K562 (cell line): Measurements from ENCODE around the gene CLCN1. TPM values are rescaled to one million over a fixed set of nuclear protein-coding genes. Genes with fewer than 3 reads are reported as not detected.

Experiments used
- CBX3 ChIP-seq, 2 experiments: IDR thresholded peaks; 1 replicate in 1 of 2; 2 replicates in 1 of 2; pipeline ENCODE4 v1.6.1; 2012; ENCODE audit warnings: inconsistent platforms in 2 of 2, low read length in 2 of 2, borderline replicate concordance in 1 of 2, control low read depth in 1 of 2
- ETV1 ChIP-seq: fragments of 450-650 bp; conservative IDR thresholded peaks from 2 replicates; pipeline ENCODE4 v1.6.1; 2016; ENCODE audit warnings: missing genetic modification characterization, control low read depth, low read depth, missing compliant biosample characterization
- GATAD2B ChIP-seq: fragments of 450-650 bp; IDR thresholded peaks from 2 replicates; pipeline ENCODE4 v1.6.1; 2017; ENCODE audit warnings: mild to moderate bottlenecking, borderline replicate concordance
- KHSRP ChIP-seq: fragments of 450-650 bp; IDR thresholded peaks from 2 replicates; pipeline ENCODE4 v1.6.1; 2017
- POLR2H ChIP-seq: IDR thresholded peaks from 2 replicates; pipeline ENCODE4 v1.6.1; 2016; ENCODE audit warnings: missing genetic modification characterization, low read depth, mild to moderate bottlenecking, control low read depth, missing compliant biosample characterization, moderate library complexity
- RBBP5 ChIP-seq: fragments of 200-600 bp; sonication (generic); IDR thresholded peaks from 2 replicates; pipeline ENCODE4 v1.6.1; 2012; ENCODE audit warnings: borderline replicate concordance, mild to moderate bottlenecking, low read length, control low read depth, inconsistent platforms; ENCODE audit not compliant: insufficient read depth, poor library complexity, severe bottlenecking
- polyA plus RNA-seq, 8 experiments: library from polyadenylated mRNA; depleted of rRNA in 4 of 8; stranded (reverse) in 5 of 8; unstranded in 3 of 8; fragments of >200 nt; fragmentation: Nextera tagmentation in 2 of 8; fragmentation: Illumina TruSeq in 1 of 8; extraction: Ambion mirVana in 2 of 8; extraction: Trizol in 1 of 8; gene quantifications; 2 replicates each; pipeline versions ENCODE4 v1.2.1 to v1.2.3, GENCODE V29; 2011 to 2014; ENCODE audit warnings: inconsistent platforms in 1 of 8, missing spikeins in 1 of 8
- total RNA-seq, 7 experiments: library from RNA; depleted of rRNA in 6 of 7; stranded (reverse); fragments of >200 nt in 6 of 7; fragmentation: Illumina TruSeq in 2 of 7; extraction: Trizol in 2 of 7; gene quantifications; 2 replicates each; pipeline versions ENCODE4 v1.2.1 to v1.2.3, GENCODE V29; 2011 to 2021; ENCODE audit warnings: low replicate concordance in 1 of 7
- TF ChIP-seq, protein P1 (sequence below): fragments of 450-650 bp; IDR thresholded peaks from 2 replicates; pipeline ENCODE4 v1.6.1; 2016; ENCODE audit warnings: mild to moderate bottlenecking, moderate library complexity
- TF ChIP-seq, protein P2 (sequence below): fragments of 450-650 bp; formaldehyde crosslinking; IDR thresholded peaks from 2 replicates; pipeline ENCODE4 v1.4.0; 2022; ENCODE audit warnings: mild to moderate bottlenecking, moderate library complexity
- TF ChIP-seq, protein P3 (sequence below): IDR thresholded peaks from 2 replicates; pipeline ENCODE4 v1.6.1; 2014; ENCODE audit warnings: antibody characterized with exemption
- TF ChIP-seq, protein P4 (sequence below), 3 experiments: IDR thresholded peaks in 2 of 3; conservative IDR thresholded peaks in 1 of 3; 2 replicates each; pipeline ENCODE4 v1.5.1; 2011 to 2012; ENCODE audit warnings: low read length in 3 of 3, mild to moderate bottlenecking in 3 of 3, control low read depth in 2 of 3, improper control_type of control experiment in 1 of 3, inconsistent platforms in 1 of 3, low read depth in 1 of 3, mixed read lengths in 1 of 3, moderate library complexity in 1 of 3; ENCODE audit not compliant: insufficient read depth in 2 of 3

The CLCN1 gene
- total and polyA plus RNA-seq, 9 of the 15 experiments (the other 6 are each of a cell fraction or from before 2014, with no cell fraction given) = 0.01 to 0.11 (median 0.04) TPM; not detected in 4

DNA sequence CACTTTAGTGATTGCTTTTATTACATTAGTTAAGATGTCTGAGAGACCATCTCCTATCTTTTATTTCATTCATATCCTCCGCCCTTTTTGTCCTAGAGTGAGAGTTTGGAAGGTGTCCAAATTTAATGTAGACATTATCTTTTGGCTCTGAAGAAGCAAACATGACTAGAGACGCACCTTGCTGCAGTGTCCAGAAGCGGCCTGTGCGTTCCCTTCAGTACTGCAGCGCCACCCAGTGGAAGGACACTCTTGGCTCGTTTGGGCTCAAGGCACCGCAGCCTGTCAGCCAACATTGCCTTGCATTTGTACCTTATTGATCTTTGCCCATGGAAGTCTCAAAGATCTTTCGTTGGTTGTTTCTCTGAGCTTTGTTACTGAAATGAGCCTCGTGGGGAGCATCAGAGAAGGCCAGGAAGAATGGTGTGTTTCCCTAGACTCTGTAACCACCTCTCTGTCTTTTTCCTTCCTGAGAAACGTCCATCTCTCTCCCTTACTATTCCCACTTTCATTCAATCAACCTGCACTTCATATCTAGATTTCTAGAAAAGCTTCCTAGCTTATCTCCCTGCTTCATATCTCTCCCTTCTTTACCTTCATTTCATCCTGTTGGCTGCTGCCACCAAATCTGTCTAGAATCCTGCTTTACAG, 10.4 kb upstream of the CLCN1 start (continued):
- TF ChIP-seq, protein P1, sequence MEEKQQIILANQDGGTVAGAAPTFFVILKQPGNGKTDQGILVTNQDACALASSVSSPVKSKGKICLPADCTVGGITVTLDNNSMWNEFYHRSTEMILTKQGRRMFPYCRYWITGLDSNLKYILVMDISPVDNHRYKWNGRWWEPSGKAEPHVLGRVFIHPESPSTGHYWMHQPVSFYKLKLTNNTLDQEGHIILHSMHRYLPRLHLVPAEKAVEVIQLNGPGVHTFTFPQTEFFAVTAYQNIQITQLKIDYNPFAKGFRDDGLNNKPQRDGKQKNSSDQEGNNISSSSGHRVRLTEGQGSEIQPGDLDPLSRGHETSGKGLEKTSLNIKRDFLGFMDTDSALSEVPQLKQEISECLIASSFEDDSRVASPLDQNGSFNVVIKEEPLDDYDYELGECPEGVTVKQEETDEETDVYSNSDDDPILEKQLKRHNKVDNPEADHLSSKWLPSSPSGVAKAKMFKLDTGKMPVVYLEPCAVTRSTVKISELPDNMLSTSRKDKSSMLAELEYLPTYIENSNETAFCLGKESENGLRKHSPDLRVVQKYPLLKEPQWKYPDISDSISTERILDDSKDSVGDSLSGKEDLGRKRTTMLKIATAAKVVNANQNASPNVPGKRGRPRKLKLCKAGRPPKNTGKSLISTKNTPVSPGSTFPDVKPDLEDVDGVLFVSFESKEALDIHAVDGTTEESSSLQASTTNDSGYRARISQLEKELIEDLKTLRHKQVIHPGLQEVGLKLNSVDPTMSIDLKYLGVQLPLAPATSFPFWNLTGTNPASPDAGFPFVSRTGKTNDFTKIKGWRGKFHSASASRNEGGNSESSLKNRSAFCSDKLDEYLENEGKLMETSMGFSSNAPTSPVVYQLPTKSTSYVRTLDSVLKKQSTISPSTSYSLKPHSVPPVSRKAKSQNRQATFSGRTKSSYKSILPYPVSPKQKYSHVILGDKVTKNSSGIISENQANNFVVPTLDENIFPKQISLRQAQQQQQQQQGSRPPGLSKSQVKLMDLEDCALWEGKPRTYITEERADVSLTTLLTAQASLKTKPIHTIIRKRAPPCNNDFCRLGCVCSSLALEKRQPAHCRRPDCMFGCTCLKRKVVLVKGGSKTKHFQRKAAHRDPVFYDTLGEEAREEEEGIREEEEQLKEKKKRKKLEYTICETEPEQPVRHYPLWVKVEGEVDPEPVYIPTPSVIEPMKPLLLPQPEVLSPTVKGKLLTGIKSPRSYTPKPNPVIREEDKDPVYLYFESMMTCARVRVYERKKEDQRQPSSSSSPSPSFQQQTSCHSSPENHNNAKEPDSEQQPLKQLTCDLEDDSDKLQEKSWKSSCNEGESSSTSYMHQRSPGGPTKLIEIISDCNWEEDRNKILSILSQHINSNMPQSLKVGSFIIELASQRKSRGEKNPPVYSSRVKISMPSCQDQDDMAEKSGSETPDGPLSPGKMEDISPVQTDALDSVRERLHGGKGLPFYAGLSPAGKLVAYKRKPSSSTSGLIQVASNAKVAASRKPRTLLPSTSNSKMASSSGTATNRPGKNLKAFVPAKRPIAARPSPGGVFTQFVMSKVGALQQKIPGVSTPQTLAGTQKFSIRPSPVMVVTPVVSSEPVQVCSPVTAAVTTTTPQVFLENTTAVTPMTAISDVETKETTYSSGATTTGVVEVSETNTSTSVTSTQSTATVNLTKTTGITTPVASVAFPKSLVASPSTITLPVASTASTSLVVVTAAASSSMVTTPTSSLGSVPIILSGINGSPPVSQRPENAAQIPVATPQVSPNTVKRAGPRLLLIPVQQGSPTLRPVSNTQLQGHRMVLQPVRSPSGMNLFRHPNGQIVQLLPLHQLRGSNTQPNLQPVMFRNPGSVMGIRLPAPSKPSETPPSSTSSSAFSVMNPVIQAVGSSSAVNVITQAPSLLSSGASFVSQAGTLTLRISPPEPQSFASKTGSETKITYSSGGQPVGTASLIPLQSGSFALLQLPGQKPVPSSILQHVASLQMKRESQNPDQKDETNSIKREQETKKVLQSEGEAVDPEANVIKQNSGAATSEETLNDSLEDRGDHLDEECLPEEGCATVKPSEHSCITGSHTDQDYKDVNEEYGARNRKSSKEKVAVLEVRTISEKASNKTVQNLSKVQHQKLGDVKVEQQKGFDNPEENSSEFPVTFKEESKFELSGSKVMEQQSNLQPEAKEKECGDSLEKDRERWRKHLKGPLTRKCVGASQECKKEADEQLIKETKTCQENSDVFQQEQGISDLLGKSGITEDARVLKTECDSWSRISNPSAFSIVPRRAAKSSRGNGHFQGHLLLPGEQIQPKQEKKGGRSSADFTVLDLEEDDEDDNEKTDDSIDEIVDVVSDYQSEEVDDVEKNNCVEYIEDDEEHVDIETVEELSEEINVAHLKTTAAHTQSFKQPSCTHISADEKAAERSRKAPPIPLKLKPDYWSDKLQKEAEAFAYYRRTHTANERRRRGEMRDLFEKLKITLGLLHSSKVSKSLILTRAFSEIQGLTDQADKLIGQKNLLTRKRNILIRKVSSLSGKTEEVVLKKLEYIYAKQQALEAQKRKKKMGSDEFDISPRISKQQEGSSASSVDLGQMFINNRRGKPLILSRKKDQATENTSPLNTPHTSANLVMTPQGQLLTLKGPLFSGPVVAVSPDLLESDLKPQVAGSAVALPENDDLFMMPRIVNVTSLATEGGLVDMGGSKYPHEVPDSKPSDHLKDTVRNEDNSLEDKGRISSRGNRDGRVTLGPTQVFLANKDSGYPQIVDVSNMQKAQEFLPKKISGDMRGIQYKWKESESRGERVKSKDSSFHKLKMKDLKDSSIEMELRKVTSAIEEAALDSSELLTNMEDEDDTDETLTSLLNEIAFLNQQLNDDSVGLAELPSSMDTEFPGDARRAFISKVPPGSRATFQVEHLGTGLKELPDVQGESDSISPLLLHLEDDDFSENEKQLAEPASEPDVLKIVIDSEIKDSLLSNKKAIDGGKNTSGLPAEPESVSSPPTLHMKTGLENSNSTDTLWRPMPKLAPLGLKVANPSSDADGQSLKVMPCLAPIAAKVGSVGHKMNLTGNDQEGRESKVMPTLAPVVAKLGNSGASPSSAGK = no peak
- TF ChIP-seq POLR2H (tag) = no peak
- TF ChIP-seq, protein P2, sequence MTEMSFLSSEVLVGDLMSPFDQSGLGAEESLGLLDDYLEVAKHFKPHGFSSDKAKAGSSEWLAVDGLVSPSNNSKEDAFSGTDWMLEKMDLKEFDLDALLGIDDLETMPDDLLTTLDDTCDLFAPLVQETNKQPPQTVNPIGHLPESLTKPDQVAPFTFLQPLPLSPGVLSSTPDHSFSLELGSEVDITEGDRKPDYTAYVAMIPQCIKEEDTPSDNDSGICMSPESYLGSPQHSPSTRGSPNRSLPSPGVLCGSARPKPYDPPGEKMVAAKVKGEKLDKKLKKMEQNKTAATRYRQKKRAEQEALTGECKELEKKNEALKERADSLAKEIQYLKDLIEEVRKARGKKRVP (CRISPR knock-in tag) = no peak
- TF ChIP-seq KHSRP = no peak
- TF ChIP-seq ETV1 (tag) = no peak
- no peak for TF ChIP-seq RBBP5
- TF ChIP-seq, protein P3, sequence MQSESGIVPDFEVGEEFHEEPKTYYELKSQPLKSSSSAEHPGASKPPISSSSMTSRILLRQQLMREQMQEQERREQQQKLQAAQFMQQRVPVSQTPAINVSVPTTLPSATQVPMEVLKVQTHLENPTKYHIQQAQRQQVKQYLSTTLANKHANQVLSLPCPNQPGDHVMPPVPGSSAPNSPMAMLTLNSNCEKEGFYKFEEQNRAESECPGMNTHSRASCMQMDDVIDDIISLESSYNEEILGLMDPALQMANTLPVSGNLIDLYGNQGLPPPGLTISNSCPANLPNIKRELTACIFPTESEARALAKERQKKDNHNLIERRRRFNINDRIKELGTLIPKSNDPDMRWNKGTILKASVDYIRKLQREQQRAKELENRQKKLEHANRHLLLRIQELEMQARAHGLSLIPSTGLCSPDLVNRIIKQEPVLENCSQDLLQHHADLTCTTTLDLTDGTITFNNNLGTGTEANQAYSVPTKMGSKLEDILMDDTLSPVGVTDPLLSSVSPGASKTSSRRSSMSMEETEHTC = no peak
- TF ChIP-seq CBX3 (IDR thresholded peaks at IDR 0.05; ENCODE audit: borderline replicate concordance in 1 of 2, low read length in 2 of 2) = 0 out of 3 replicates have a peak, but pooled peaks of 1 of the 2 experiments have one; percentile 20
- no peak for TF ChIP-seq GATAD2B
- TF ChIP-seq, protein P4, sequence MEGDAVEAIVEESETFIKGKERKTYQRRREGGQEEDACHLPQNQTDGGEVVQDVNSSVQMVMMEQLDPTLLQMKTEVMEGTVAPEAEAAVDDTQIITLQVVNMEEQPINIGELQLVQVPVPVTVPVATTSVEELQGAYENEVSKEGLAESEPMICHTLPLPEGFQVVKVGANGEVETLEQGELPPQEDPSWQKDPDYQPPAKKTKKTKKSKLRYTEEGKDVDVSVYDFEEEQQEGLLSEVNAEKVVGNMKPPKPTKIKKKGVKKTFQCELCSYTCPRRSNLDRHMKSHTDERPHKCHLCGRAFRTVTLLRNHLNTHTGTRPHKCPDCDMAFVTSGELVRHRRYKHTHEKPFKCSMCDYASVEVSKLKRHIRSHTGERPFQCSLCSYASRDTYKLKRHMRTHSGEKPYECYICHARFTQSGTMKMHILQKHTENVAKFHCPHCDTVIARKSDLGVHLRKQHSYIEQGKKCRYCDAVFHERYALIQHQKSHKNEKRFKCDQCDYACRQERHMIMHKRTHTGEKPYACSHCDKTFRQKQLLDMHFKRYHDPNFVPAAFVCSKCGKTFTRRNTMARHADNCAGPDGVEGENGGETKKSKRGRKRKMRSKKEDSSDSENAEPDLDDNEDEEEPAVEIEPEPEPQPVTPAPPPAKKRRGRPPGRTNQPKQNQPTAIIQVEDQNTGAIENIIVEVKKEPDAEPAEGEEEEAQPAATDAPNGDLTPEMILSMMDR (IDR thresholded peaks at IDR 0.05 in 2 of 3, conservative IDR thresholded peaks at IDR 0.05 in 1 of 3; ENCODE audit: insufficient read depth in 2 of 3, low read depth in 1 of 3, low read length in 3 of 3) = peak; percentile 96 to 98 (median 97)
